GM19468 (cell line): ENCODE measurements around the gene GP5.

Source experiments
- ATAC-seq: cut with Tn5 transposase; IDR thresholded peaks from one replicate; pipeline ENCODE4 v1.9.1; 2021; ENCODE audit warnings: mild to moderate bottlenecking, moderate library complexity, moderate number of reproducible peaks; ENCODE audit not compliant: unreplicated experiment; ENCODE audit errors: extremely low read depth

The GP5 gene

DNA sequence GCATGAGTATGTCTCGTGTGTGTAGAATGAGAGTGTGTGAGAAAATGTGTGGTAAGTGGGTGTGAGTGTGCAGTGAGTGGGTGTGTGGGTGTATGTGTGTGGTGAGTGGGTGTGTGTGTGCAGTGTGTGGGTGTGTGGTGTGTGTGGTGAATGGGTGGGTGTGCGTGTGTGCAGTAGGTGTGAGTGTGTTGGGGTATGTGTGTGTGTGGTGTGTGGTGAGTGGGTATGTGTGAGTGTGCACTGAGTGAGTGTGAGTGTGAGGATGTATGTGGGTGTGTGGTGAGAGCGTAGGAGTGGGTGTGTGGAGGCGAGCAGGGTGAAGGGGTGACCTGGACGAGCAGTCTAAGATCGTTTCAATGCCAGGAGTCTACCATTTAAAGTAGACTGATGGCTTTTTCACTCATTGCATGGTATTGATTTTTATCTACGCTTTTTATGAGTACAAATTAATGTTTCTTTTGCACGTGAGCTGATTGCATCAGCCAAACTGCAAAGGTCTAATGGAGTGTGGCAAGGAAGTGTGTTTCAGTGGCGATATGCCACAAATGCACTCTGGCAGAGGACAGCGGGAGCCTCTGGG is 46.3 kb downstream of the GP5 start:
- no peak for ATAC-seq

DNA sequence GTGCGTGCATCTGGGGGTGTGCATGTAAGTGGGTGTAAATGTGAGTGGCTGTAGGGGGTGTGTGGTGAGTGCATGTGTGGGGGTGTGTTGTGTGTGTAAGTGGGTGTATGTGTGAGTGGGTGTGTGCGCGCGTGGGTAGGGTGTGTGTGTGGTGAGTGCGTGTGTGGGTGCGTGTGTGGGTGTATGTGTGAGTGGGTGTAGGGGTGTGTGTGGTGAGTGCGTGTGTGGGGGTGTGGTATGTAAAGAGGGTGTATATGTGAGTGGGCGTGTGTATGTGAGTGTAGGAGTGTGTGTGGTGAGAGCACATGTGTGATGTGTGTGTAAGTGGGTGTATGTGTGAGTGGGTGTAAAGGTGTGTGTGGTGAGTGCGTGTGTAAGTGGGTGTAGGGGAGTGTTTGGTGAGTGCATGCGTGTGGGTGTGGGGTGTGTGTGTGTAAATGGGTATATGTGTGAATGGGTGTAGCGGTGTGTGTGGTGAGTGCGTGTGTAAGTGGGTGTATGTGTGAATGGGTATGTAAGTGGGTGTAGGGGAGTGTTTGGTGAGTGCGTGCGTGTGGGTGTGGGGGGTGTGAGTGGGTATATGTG is 47.0 kb downstream of the GP5 start:
- no peak for ATAC-seq

DNA sequence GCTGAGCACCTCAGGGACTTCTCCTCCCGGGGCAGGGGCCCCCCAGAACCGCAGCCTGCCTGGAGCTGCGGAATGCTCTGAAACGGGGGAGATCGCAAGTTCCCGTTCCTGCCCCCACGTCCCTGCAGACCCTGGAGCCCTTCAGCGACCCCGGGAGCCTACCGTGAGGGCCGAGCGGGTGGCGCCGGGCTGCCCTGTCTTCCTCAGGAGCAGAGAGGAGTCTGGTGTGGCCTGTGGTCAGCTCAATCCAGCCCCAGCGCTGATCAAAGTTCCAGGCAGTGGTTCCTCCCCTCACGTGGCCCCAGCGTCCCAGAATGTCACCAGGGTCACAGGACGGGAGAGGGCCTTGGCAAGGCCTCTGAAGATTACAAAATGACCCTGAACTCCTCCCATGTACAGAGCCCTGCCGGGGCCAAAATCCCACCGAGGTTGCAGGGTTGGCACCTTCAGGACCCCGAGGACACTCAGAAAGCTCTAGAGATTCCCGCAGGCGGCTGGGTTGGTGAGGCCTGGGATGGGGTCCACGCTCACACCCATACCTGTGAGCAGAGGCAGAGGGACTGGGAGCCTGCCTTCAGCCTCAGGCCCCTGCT is 47.9 kb downstream of the GP5 start, which contains the start of gene CPN2:
CPN2 (minus strand) TSS at position 249 of the 593 bp plus-strand sequence. CDS start 8,626 bp downstream, outside the sequence.
- ATAC-seq: no peak

DNA sequence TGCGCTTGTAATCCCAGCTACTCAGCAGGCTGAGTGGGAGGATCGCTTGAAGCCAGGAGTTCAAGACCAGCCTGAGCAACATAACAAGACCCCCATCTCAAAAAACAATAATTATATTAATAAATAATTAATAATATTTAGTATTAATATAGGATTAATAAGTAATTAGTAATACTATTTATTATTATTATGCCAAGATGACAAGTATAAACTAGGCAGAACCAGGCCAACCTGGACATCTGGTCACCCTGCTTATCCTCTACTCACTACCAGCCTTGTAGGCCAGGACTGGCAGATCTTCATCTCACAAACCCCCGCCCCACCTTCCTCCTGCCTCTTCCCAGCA is 48.4 kb downstream of the GP5 start:
- ATAC-seq: no peak

DNA sequence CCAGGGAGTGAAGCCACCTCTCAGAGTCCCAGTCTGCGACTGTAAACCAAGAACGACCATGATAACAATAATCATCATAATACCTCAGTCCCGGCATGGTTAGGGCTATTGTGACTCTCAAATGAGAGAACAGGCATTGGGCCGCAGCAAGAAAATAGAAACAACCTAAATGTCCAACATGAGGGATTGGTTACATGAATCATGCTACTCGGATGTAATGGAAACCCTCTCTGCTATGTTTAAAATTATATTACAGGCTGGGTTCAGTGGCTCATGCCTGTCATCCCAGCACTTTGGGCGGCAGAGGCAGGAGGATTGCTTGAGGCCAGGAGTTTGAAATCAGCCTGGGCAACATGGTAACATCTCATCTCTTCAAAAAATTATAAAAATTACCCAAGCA is 50.7 kb downstream of the GP5 start:
- ATAC-seq: no peak

DNA sequence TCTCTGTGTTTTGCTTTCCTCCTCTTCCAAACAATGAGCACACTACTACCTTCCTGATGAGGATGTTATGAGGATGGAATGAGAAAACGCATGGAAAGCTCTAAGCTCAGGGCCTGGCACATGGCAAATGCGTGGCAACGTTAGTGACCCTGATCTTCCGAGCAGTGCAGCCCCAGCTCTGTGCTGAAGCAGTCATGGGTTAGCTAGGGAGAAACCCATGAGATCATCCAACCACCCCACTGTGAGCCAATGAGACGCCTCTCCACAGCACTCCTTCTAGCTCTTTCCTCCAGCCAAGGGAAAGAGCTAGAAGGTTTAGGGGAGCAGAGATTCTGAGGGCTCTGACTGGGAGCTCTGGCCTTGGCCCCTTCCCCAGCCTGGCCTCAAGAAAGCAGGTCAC is 52.4 kb downstream of the GP5 start:
- ATAC-seq: no peak

DNA sequence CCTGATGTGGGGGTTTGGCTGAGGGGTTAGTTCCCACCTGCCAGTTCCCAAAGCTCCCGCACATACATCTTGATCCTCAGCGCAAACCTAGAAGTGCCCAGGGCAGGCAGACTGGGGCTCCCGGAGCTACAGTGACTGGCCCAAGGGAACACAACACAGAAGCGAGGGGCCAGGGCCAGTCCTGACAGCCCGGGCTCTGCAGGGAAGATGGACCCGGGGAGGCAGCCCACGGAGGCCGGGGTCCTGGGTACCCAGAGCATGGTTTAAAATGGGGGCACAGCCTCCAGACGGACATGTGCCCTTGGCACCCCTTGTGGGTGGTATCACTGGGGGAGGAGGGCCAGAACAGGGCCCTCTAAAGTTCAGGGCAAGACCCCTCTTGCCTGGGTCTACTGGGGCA is 53.0 kb downstream of the GP5 start:
- ATAC-seq: no peak
